GM12873 (cell line): ENCODE measurements around the gene TBC1D4.

Experiments used
- CTCF ChIP-seq: IDR thresholded peaks from 2 replicates; pipeline ENCODE4 v1.5.1; 2012; ENCODE audit warnings: low read depth, mild to moderate bottlenecking, moderate library complexity, low read length, control low read depth; ENCODE audit not compliant: insufficient read depth; ENCODE audit errors: missing control alignments

The TBC1D4 gene, protein sequence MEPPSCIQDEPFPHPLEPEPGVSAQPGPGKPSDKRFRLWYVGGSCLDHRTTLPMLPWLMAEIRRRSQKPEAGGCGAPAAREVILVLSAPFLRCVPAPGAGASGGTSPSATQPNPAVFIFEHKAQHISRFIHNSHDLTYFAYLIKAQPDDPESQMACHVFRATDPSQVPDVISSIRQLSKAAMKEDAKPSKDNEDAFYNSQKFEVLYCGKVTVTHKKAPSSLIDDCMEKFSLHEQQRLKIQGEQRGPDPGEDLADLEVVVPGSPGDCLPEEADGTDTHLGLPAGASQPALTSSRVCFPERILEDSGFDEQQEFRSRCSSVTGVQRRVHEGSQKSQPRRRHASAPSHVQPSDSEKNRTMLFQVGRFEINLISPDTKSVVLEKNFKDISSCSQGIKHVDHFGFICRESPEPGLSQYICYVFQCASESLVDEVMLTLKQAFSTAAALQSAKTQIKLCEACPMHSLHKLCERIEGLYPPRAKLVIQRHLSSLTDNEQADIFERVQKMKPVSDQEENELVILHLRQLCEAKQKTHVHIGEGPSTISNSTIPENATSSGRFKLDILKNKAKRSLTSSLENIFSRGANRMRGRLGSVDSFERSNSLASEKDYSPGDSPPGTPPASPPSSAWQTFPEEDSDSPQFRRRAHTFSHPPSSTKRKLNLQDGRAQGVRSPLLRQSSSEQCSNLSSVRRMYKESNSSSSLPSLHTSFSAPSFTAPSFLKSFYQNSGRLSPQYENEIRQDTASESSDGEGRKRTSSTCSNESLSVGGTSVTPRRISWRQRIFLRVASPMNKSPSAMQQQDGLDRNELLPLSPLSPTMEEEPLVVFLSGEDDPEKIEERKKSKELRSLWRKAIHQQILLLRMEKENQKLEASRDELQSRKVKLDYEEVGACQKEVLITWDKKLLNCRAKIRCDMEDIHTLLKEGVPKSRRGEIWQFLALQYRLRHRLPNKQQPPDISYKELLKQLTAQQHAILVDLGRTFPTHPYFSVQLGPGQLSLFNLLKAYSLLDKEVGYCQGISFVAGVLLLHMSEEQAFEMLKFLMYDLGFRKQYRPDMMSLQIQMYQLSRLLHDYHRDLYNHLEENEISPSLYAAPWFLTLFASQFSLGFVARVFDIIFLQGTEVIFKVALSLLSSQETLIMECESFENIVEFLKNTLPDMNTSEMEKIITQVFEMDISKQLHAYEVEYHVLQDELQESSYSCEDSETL (N-terminal part only)

DNA sequence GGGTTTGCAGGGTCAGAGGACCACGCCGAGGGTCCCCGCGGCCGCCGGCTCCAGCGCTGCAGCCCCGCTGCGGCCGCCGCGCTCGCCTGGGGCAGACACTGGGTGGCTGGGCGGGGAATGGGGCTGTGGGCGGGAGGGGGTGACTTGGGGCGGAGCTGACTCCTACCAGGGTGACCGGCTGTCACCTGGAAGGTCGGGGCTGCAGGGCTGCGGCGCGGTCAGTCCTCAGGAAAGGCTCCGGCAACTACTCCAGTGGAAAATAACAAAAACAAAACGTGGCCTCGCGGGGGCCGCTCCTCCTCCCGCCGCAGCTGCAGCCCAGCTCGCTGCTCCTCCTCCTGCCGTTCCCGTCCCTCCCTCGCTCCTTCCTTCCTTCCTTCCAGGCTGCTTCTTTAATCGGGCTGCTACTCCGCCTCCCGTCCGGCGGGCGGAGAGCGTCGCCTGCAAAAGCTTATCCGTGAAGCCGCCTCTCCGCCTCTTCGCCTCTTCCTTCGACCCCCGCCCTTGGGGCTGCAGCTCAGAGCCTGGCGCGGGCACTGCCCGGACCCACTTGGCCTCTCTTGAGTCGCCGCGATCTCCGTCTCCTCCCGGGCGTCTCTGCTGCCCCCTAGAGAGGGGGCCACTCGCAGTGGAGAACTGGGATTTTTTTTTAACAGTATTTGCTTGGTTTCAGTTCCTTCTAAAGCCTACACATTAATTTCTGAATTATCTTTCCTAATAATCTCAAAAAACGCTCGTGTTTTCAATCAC is at the start of gene TBC1D4:
TBC1D4 (minus strand) TSS at position 100 of the 750 bp plus-strand sequence. CDS start 402 bp downstream, outside the sequence.
- TF ChIP-seq CTCF: peak; percentile 78

DNA sequence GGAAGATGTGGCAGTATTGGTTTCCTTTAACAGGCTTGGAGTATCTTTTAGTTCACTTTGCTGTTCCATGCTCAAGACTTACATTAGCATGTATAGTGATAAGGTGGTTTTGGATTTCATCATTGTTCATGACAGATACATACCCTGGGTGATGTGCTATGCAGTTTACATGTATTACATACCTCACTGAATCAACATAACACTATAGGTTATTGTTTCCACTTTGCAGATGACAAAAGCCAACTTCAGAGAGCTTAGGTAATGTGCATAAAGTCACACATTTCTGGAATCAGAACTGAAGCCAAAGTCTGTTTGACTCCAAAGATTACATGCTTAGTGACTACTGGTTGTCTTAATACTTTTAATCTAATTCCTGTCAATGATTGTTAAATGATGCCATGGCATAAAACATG is 48.6 kb upstream of the TBC1D4 start:
- TF ChIP-seq CTCF: no peak

GRCh38 chr13:75521956-75522355 is 40.0 kb upstream of the TBC1D4 start:
- no peak for TF ChIP-seq CTCF

DNA sequence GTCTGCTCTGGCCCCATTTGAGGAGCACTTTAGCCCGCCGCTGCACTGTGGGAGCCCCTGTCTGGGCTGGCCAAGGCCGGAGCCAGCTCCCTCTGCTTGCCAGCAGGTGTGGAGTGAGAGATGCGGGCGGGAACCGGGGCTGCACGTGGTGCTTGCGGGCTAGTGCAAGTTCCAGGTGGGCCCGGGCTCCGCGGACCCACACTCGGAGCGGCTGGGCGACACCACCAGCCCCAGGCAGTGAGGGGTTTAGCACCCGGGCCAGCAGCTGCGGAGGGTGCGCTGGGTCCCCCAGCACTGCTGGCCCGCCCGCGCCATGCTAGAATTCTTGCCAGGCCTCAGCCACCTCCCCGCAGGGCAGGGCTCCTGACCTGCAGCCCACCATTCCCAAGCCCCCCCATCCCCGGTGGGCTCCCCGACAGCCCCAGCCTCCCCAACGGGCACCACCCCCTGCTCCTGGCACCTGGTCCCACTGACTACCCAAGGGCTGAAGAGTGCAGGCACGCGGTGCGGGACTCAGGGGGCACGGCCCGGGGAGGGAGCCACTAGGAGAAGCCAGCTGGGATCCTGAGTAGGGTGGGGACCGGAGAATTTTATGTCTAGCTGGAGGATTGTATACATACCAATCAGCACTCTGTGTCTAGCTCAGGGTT is 36.6 kb upstream of the TBC1D4 start:
- no peak for TF ChIP-seq CTCF

DNA sequence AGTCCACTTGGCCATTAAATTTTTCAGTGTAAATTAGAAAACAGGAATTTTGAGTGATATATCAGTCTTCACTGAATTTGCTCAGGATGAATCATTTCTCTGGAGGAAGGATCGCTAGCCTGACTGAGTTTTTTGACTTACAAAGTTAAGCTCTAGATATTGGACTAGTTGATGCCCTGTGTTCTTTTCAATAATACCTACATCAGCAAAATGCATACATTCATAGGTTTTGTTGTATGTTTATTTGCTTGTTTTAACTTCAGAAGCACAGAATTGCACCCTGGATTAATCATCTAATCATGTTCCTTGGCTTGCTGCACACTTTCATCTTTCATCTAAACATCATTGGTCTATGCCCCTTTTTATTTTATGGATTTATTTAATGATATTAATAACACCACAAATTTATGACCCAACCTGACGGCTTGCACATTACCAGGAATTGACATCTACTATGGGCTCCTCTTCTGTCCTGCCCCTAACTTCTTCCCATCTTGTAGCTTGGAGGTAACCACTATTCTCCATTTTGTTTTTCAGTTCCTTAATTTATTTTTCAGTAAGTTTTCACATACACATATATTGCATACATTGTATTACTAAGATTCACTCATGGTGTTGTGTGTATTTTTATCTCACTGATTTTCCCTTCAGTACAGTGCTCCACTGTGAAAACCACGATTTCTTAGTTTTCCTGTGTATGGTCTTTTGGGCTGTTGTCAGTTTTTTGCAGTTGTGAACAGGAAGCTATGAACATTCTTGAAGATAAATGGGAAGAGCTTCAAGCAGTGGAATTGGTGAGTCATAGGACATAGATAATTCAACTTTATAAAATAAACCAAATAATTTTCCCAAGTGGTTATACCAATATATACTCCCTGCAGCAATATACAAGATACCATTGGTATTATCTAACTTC is 32.4 kb upstream of the TBC1D4 start:
- TF ChIP-seq CTCF: no peak

DNA sequence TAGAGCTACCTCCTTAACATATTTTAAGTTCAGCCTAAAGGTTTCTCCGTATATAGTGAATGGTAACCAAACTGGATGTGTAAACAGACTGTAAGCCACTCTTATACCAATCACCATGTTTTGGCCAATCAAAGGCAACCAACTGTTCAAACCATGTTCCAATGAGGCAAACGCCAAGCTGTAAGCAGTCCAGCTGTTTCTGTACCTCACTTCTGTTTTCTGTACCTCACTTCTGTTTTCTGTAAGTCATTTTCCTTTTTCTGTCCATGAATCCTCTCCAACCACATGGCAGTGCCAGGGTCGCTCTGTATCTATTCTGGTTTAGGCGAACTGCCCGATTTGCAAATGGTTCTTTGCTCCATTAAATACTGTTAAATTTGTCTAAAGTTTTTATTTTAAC is 31.3 kb upstream of the TBC1D4 start:
- no peak for TF ChIP-seq CTCF
